OCI-LY7 (cell line): ENCODE data around the gene WRNIP1. TPM values are rescaled to one million over a fixed set of nuclear protein-coding genes. Genes with fewer than 3 reads are reported as not detected.

ENCODE experiments used
- BruUV-seq: library from RNA; stranded (reverse); fragments of 400-500 nt; replicated peaks from 2 replicates; lab custom pipeline; 2021; lab: Mats Ljungman, UMichigan
- CTCF ChIA-PET: fragments of 300-600 bp; sonication (Branson Sonifier 250); formaldehyde crosslinking; loops from one replicate; lab custom pipeline; 2022; ENCODE audit warnings: antibody characterized with exemption; ENCODE audit not compliant: unreplicated experiment; lab: Charles Lee
- POLR2A ChIA-PET: fragments of 300-600 bp; sonication (Branson Sonifier 250); formaldehyde crosslinking; loops from one replicate; lab custom pipeline; 2022; ENCODE audit warnings: antibody characterized with exemption; lab: Charles Lee
- DNase-seq: peaks from one replicate; pipeline ENCODE4 v3.0.0-alpha.2; 2015; ENCODE audit warnings: low spot score
- H2AFZ ChIP-seq: fragments of 200-600 bp; sonication (generic), shearing (Covaris generic); 2 replicates; pipeline ENCODE4 v1.6.1; 2014; ENCODE audit warnings: mild to moderate bottlenecking, antibody characterized with exemption, low read length, moderate library complexity
- H3K27ac ChIP-seq: fragments of 200-600 bp; sonication (generic); 2 replicates; pipeline ENCODE4 v1.5.1; 2014; ENCODE audit warnings: mixed run types, low read depth, mild to moderate bottlenecking, moderate library complexity, low read length, inconsistent platforms; ENCODE audit not compliant: poor library complexity, severe bottlenecking
- H3K36me3 ChIP-seq: fragments of 200-600 bp; sonication (generic); 2 replicates; pipeline ENCODE4 v1.6.1; 2014; ENCODE audit warnings: mild to moderate bottlenecking, antibody characterized with exemption, low read length, moderate library complexity, mixed read lengths; ENCODE audit not compliant: insufficient read depth
- H3K4me1 ChIP-seq: fragments of 200-600 bp; sonication (generic); 2 replicates; pipeline ENCODE4 v1.5.1; 2014; ENCODE audit warnings: mild to moderate bottlenecking, low read length; ENCODE audit not compliant: insufficient read depth, poor library complexity, severe bottlenecking
- H3K4me2 ChIP-seq: fragments of 200-600 bp; sonication (generic); 2 replicates; pipeline ENCODE4 v1.6.1; 2014; ENCODE audit warnings: mild to moderate bottlenecking, low read length
- H3K4me3 ChIP-seq: fragments of 200-600 bp; sonication (generic); 2 replicates; pipeline ENCODE4 v1.5.1; 2014; ENCODE audit warnings: mild to moderate bottlenecking, low read depth, low read length; ENCODE audit not compliant: poor library complexity, severe bottlenecking
- H3K79me2 ChIP-seq: fragments of 200-600 bp; sonication (generic); 2 replicates; pipeline ENCODE4 v1.6.1; 2016; ENCODE audit warnings: low read depth, mild to moderate bottlenecking, low read length, moderate library complexity, mixed read lengths; ENCODE audit not compliant: insufficient read depth
- H3K9me2 ChIP-seq: fragments of 200-600 bp; sonication (generic); 2 replicates; pipeline ENCODE4 v1.6.1; 2016; ENCODE audit warnings: mild to moderate bottlenecking, low read length, mixed read lengths; ENCODE audit not compliant: insufficient read depth
- H3K9me3 ChIP-seq: fragments of 200-600 bp; sonication (generic); 2 replicates; pipeline ENCODE4 v1.6.1; 2014; ENCODE audit warnings: mild to moderate bottlenecking, mixed run types, low read length, mixed read lengths
- H4K20me1 ChIP-seq: fragments of 200-600 bp; sonication (generic); 2 replicates; pipeline ENCODE4 v1.6.1; 2014; ENCODE audit warnings: mild to moderate bottlenecking, antibody characterized with exemption, low read length, moderate library complexity, mixed read lengths; ENCODE audit not compliant: insufficient read depth
- EZH2phosphoT487 ChIP-seq: fragments of 200-600 bp; sonication (generic); IDR thresholded peaks from 2 replicates; pipeline ENCODE4 v1.6.1; 2018; ENCODE audit warnings: low read depth, borderline replicate concordance, mild to moderate bottlenecking, mixed run types, antibody characterized with exemption, low read length, moderate library complexity, mixed read lengths
- intact Hi-C: fragments of 100-400 bp; cut with micrococcal nuclease; formaldehyde crosslinking; loops from one replicate; pipeline ENCODE4 v1.10.0; 2022; ENCODE audit not compliant: unreplicated experiment
- total RNA-seq, 2 experiments: library from RNA; depleted of rRNA in 1 of 2; stranded (reverse); fragments of >200 nt in 1 of 2; shearing (Covaris generic) in 1 of 2; gene quantifications; 2 replicates each; pipeline ENCODE4 v1.2.3, GENCODE V29; 2014 to 2022
- TF ChIP-seq, protein P1 (sequence below): fragments of 200-600 bp; sonication (generic); conservative IDR thresholded peaks from 2 replicates; pipeline ENCODE4 v1.5.1; 2014; ENCODE audit warnings: mild to moderate bottlenecking, antibody characterized with exemption, low read length, moderate library complexity, mixed read lengths

Gene WRNIP1
- total RNA-seq, 2 experiments from 2014 or later: 43.8 to 54.2 TPM

- Histone ChIP-seq H3K4me2 (no peak overlapping the region), H3K27ac (no peak overlapping the region), H2AFZ (no peak overlapping the region), H3K9me2 (no peaks in the 10 kb centered on the region), H3K9me3 (no peaks in the 10 kb centered on the region), H4K20me1 (no peaks in the 10 kb centered on the region), H3K79me2 (no peaks in the 10 kb centered on the region), H3K4me3 (no peak overlapping the region), H3K36me3 (no peaks in the 10 kb centered on the region), H3K4me1 (peaks cover 3% of the 10 kb centered on the region)
- TF ChIP-seq, protein P1, sequence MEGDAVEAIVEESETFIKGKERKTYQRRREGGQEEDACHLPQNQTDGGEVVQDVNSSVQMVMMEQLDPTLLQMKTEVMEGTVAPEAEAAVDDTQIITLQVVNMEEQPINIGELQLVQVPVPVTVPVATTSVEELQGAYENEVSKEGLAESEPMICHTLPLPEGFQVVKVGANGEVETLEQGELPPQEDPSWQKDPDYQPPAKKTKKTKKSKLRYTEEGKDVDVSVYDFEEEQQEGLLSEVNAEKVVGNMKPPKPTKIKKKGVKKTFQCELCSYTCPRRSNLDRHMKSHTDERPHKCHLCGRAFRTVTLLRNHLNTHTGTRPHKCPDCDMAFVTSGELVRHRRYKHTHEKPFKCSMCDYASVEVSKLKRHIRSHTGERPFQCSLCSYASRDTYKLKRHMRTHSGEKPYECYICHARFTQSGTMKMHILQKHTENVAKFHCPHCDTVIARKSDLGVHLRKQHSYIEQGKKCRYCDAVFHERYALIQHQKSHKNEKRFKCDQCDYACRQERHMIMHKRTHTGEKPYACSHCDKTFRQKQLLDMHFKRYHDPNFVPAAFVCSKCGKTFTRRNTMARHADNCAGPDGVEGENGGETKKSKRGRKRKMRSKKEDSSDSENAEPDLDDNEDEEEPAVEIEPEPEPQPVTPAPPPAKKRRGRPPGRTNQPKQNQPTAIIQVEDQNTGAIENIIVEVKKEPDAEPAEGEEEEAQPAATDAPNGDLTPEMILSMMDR: no peak
- no peak for TF ChIP-seq EZH2phosphoT487
- BruUV-seq: no TSS peak
- intact Hi-C loops: no loop called here
- no peak for DNase-seq
- POLR2A ChIA-PET: interaction anchor here (1.2 kb wide), 1 partner anchor 14 kb away, joined by 4 read pairs; no protein-coding TSS in a partner anchor
- CTCF ChIA-PET: interaction anchor here (0.8 to 1.3 kb wide), 2 partner anchors 14 to 22 kb away, joined by 3 to 4 read pairs; no protein-coding TSS in a partner anchor
Measured at GRCh38 chr6:2746557-2747061, 18.6 kb upstream of the WRNIP1 start.

DNA sequence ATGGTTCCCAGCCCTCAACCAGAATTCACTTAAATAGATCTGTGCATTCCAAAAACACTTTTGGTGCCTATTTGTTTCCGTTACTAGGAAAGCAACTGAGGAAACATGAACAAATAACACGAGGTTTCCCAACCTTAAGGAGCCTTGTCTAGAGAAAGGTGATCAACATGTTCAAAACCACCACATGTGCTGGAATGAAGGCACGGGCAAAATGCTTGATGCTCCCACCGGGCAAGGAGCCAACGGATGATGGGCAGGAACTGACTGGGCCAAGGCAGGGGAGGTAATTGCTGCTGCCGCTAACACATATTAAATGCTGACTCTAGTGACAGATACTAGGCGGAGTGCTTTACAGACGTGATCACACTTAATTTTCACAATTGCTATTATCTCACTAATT lies 17.0 kb upstream of the WRNIP1 start:
- intact Hi-C loops: no loop called here
- H3K27ac ChIP-seq: no peak overlapping the region
- H3K4me3 ChIP-seq: no peak overlapping the region
- no peak overlapping the region for H2AFZ ChIP-seq
- H3K79me2 ChIP-seq: no peaks in the 10 kb centered on the region
- peaks cover 3% of the 10 kb centered on the region for H3K4me1 ChIP-seq
- H3K9me2 ChIP-seq: no peaks in the 10 kb centered on the region
- POLR2A ChIA-PET: no interaction called here
- CTCF ChIA-PET: no interaction called here
- no peaks in the 10 kb centered on the region for H3K9me3 ChIP-seq
- BruUV-seq: no TSS peak
- no peaks in the 10 kb centered on the region for H3K36me3 ChIP-seq
- DNase-seq: no peak
- no peak for TF ChIP-seq EZH2phosphoT487
- TF ChIP-seq, protein P1: no peak
- H4K20me1 ChIP-seq: no peaks in the 10 kb centered on the region
- no peak overlapping the region for H3K4me2 ChIP-seq

DNA sequence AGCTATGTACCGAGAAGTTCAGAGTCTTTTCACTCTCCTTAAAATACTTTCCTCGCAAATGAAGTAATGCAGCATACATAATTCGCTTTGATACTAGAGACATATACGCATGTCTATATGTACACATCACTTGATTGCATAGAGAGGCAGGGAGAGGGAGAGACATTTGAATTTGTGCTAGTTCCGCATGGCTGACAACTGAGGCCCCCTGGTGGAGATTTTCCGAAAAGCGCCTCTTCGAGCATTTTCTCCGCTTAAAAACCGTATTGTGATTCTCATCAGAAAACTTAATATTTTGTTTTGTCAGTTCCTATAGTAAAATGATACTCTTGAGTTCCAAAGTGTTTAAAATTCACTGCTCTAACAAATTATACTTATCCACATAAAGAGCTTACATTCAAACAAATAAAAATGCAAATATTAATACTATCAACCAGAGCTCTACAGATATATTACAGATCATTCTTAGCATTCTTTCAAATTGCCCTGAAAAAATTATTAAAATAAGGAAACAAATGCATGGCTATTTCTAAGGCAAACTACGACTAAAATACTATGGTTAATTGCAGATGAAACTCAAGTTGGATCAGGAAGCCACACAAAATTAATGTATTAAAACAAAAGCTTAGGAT lies 15.1 kb upstream of the WRNIP1 start:
- peaks cover 3% of the 10 kb centered on the region for H3K4me1 ChIP-seq
- H2AFZ ChIP-seq: peak overlapping the region; percentile 51; the same call in 1 of the 2 replicates
- BruUV-seq: no TSS peak
- H3K9me2 ChIP-seq: no peaks in the 10 kb centered on the region
- intact Hi-C loops: no loop called here
- no peak overlapping the region for H3K4me3 ChIP-seq
- no peak overlapping the region for H3K27ac ChIP-seq
- H4K20me1 ChIP-seq: no peaks in the 10 kb centered on the region
- TF ChIP-seq, protein P1: peak; percentile 99
- TF ChIP-seq EZH2phosphoT487: no peak; the same call in 1 of the 2 replicates
- H3K79me2 ChIP-seq: no peaks in the 10 kb centered on the region
- peak; percentile 73 for DNase-seq
- POLR2A ChIA-PET: interaction anchor here (0.6 to 2.4 kb wide), 7 partner anchors 8 to 325 kb away, joined by 3 to 11 read pairs (median 5); no protein-coding TSS in a partner anchor
- no peaks in the 10 kb centered on the region for H3K36me3 ChIP-seq
- H3K4me2 ChIP-seq: peak overlapping the region; percentile 33; the same call in 1 of the 2 replicates
- CTCF ChIA-PET: interaction anchor here (1.0 to 1.7 kb wide), 4 partner anchors 8 to 205 kb away, joined by 3 to 5 read pairs (median 4); no protein-coding TSS in a partner anchor
- H3K9me3 ChIP-seq: no peaks in the 10 kb centered on the region
